Erythroblast (primary cell): ENCODE results near the gene FSTL4.

Experiments used
- DNase-seq, 2 experiments: peaks; one replicate each; lab custom pipeline; 2025; lab: John Stamatoyannopoulos, UW
- GATA1 ChIP-seq: IDR thresholded peaks from 2 replicates; pipeline ENCODE4 v1.6.1; 2011; ENCODE audit warnings: low read depth, mild to moderate bottlenecking, control low read depth, low read length, moderate library complexity
- POLR2A ChIP-seq: IDR thresholded peaks from 2 replicates; pipeline ENCODE4 v1.6.1; 2011; ENCODE audit warnings: mild to moderate bottlenecking, low read length

Gene FSTL4

GRCh38 chr5:133257977-133258376 is 354.4 kb downstream of the FSTL4 start:
- DNase-seq, result no peak
- no peak for TF ChIP-seq POLR2A
- no peak for TF ChIP-seq GATA1

GRCh38 chr5:133256276-133256675 is 356.1 kb downstream of the FSTL4 start:
- TF ChIP-seq GATA1, result no peak
- TF ChIP-seq POLR2A, result no peak

GRCh38 chr5:133254803-133255202 is 357.5 kb downstream of the FSTL4 start:
- TF ChIP-seq POLR2A, result no peak
- no peak for TF ChIP-seq GATA1
- DNase-seq, result no peak

More at GRCh38 chr5:133256276-133256675, 356.1 kb downstream of the FSTL4 start:
- DNase-seq, result no peak

- TF ChIP-seq POLR2A, result no peak
- TF ChIP-seq GATA1, result no peak
- DNase-seq, result no peak
Measured at GRCh38 chr5:133253671-133254070, 358.7 kb downstream of the FSTL4 start.

GRCh38 chr5:133253070-133253469 is 359.3 kb downstream of the FSTL4 start:
- TF ChIP-seq POLR2A (no peak), GATA1 (no peak)
- no peak for DNase-seq

- no peak for DNase-seq
Measured at GRCh38 chr5:133252133-133252480, 360.2 kb downstream of the FSTL4 start.

GRCh38 chr5:133251296-133252132 is 360.8 kb downstream of the FSTL4 start:
- TF ChIP-seq GATA1 (no peak), POLR2A (no peak)
- DNase-seq, result no peak

More at GRCh38 chr5:133252133-133252480, 360.2 kb downstream of the FSTL4 start:
- TF ChIP-seq GATA1, result no peak
- TF ChIP-seq POLR2A, result no peak

GRCh38 chr5:133250527-133250926 is 361.8 kb downstream of the FSTL4 start:
- no peak for TF ChIP-seq GATA1
- TF ChIP-seq POLR2A, result no peak

GRCh38 chr5:133249593-133249992 is 362.7 kb downstream of the FSTL4 start:
- peak; percentile 9 to 18 for DNase-seq
- TF ChIP-seq GATA1 (no peak), POLR2A (no peak)

More at GRCh38 chr5:133250527-133250926, 361.8 kb downstream of the FSTL4 start:
- DNase-seq, result no peak

- DNase-seq, result peak; percentile 71 to 76
- TF ChIP-seq GATA1, result no peak
- no peak for TF ChIP-seq POLR2A
Measured at GRCh38 chr5:133247881-133248624, 364.3 kb downstream of the FSTL4 start.

GRCh38 chr5:133247151-133247709 is 365.1 kb downstream of the FSTL4 start:
- TF ChIP-seq POLR2A (no peak), GATA1 (no peak)

GRCh38 chr5:133246376-133247150 is 365.8 kb downstream of the FSTL4 start:
- no peak for TF ChIP-seq GATA1
- no peak for TF ChIP-seq POLR2A
- DNase-seq, result peak in 1 of 2 experiments; percentile 18

More at GRCh38 chr5:133247151-133247709, 365.1 kb downstream of the FSTL4 start:
- DNase-seq, result peak; percentile 21 to 30

GRCh38 chr5:133246053-133246370 is 366.3 kb downstream of the FSTL4 start:
- no peak for TF ChIP-seq POLR2A

More at GRCh38 chr5:133246053-133246370, 366.3 kb downstream of the FSTL4 start:
- no peak for DNase-seq
